Transverse colon (tissue), 4 donors: Measurements from ENCODE around the gene PRR16. TPM values are rescaled to one million over a fixed set of nuclear protein-coding genes. Genes with fewer than 3 reads are reported as not detected.

Experiments
- DNase-seq: peaks from one replicate; pipeline ENCODE4 v3.0.0-alpha.2; 2019
- H3K27ac ChIP-seq, 4 donors: fragments of 200-600 bp; sonication (generic); 2 replicates each; pipeline ENCODE4 v1.5.1; 2016 to 2018; ENCODE audit warnings: inconsistent platforms in 4 of 4
- H3K27me3 ChIP-seq: fragments of 200-600 bp; sonication (generic); 2 replicates; pipeline ENCODE4 v1.5.1; 2017; ENCODE audit warnings: inconsistent platforms
- H3K36me3 ChIP-seq, 4 donors: fragments of 200-600 bp; sonication (generic); 2 replicates each; pipeline ENCODE4 v1.5.1; 2017 to 2019; ENCODE audit warnings: inconsistent platforms in 4 of 4
- H3K4me1 ChIP-seq, 4 donors: fragments of 200-600 bp; sonication (generic); 2 replicates each; pipeline ENCODE4 v1.5.1; 2017 to 2020; ENCODE audit warnings: inconsistent platforms in 4 of 4
- H3K4me3 ChIP-seq, 4 donors: fragments of 200-600 bp; sonication (generic); 1 replicate in 1 of 4; 2 replicates in 3 of 4; pipeline versions ENCODE4 v1.5.1 to v1.6.1; 2017 to 2019; ENCODE audit warnings: inconsistent platforms in 4 of 4
- H3K9me3 ChIP-seq, 2 donors: fragments of 200-600 bp; sonication (generic); 2 replicates each; pipeline ENCODE4 v1.5.1; 2017 to 2019; ENCODE audit warnings: inconsistent platforms in 2 of 2
- EP300 ChIP-seq: sonication (generic); formaldehyde crosslinking; IDR thresholded peaks from one replicate; pipeline ENCODE4 v1.6.1; 2017; ENCODE audit warnings: antibody characterized with exemption, low read depth
- POLR2A ChIP-seq: fragments of 450-650 bp; IDR thresholded peaks from one replicate; pipeline ENCODE4 v1.6.1; 2016; ENCODE audit warnings: antibody characterized with exemption, mild to moderate bottlenecking, moderate library complexity
- POLR2AphosphoS5 ChIP-seq, 3 donors: sonication (generic); formaldehyde crosslinking; IDR thresholded peaks; one replicate each; pipeline ENCODE4 v1.6.1; 2016; ENCODE audit warnings: antibody characterized with exemption in 3 of 3
- WGBS, 2 donors: methylation state at CpG; one replicate each; pipeline ENCODE4 v1.1.5; 2018; ENCODE audit warnings: low coverage in 1 of 2; 5-methylcytosine and 5-hydroxymethylcytosine counted together
- in situ Hi-C, 4 donors: fragments of 200-750 bp; cut with MboI; loops; one replicate each; pipeline versions ENCODE4 v1.15.0 to v1.15.1; 2017; ENCODE audit warnings: low sequenced_read_pairs in 3 of 4, low pct_ligation_motif_present in 1 of 4, low pct_unique_long_range_greater_than_20kb in 1 of 4
- intact Hi-C: fragments of 100-400 bp; cut with DNase I; formaldehyde crosslinking; loops from one replicate; pipeline ENCODE4 v1.15.1; 2023; ENCODE audit warnings: low total_unique reads
- total RNA-seq, 4 donors: library from RNA; depleted of rRNA; stranded (reverse); fragments of >200 nt; gene quantifications; one replicate each; pipeline ENCODE4 v1.1.0, GENCODE V29; 2016
- TF ChIP-seq, protein P1 (sequence below), 5 experiments: fragments of 200-600 bp in 3 of 5; fragments of 450-650 bp in 2 of 5; sonication (generic) in 3 of 5; IDR thresholded peaks; 1 replicate in 2 of 5; 2 replicates in 3 of 5; pipeline ENCODE4 v1.5.1; 2016 to 2017; ENCODE audit warnings: antibody characterized with exemption in 5 of 5, inconsistent platforms in 3 of 5, mild to moderate bottlenecking in 2 of 5, moderate library complexity in 1 of 5

Gene PRR16
- total RNA-seq, 4 donors from 2014 or later = 2.7 to 9.7 (median 6.3) TPM

DNA sequence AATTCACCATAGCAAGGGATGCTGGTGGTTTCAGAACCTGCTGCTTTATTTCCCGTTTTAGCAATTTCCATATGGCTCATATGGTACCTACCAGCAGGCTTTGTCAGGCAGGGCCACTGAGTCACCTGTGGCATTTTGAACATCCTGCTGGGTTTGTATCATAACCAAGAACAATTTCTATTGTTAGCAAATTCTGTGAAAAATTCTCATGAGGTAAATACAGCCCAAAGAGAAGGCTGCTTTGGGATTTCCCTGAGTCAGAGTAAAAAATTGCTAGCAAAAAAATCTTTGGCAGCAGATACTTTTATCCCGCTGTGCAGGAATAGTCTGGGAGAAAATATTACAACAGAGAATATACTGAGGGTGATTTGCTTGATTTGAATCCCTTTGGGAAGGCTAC, 52.7 kb downstream of the PRR16 start:
- Histone ChIP-seq H3K27ac (no peak overlapping the region), H3K4me3 (no peak overlapping the region), H3K27me3 (no peaks in the 10 kb centered on the region), H3K4me1 (no peaks in the 10 kb centered on the region), H3K36me3 (no peaks in the 10 kb centered on the region), H3K9me3 (no peaks in the 10 kb centered on the region)
- intact Hi-C loops = loop anchor here (5.0 kb wide), 1 partner anchor 145 kb away; no protein-coding TSS in a partner anchor
- no peak for DNase-seq
- WGBS, 2 donors = 65 to 69% methylated on average over 2 of the region's 2 CpGs
- TF ChIP-seq, protein P1, sequence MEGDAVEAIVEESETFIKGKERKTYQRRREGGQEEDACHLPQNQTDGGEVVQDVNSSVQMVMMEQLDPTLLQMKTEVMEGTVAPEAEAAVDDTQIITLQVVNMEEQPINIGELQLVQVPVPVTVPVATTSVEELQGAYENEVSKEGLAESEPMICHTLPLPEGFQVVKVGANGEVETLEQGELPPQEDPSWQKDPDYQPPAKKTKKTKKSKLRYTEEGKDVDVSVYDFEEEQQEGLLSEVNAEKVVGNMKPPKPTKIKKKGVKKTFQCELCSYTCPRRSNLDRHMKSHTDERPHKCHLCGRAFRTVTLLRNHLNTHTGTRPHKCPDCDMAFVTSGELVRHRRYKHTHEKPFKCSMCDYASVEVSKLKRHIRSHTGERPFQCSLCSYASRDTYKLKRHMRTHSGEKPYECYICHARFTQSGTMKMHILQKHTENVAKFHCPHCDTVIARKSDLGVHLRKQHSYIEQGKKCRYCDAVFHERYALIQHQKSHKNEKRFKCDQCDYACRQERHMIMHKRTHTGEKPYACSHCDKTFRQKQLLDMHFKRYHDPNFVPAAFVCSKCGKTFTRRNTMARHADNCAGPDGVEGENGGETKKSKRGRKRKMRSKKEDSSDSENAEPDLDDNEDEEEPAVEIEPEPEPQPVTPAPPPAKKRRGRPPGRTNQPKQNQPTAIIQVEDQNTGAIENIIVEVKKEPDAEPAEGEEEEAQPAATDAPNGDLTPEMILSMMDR (IDR thresholded peaks at IDR 0.05) = no peak
- no peak for TF ChIP-seq POLR2A
- TF ChIP-seq EP300 = no peak
- no peak for TF ChIP-seq POLR2AphosphoS5 (IDR thresholded peaks at IDR 0.05)
- in situ Hi-C loops = no loop called here

DNA sequence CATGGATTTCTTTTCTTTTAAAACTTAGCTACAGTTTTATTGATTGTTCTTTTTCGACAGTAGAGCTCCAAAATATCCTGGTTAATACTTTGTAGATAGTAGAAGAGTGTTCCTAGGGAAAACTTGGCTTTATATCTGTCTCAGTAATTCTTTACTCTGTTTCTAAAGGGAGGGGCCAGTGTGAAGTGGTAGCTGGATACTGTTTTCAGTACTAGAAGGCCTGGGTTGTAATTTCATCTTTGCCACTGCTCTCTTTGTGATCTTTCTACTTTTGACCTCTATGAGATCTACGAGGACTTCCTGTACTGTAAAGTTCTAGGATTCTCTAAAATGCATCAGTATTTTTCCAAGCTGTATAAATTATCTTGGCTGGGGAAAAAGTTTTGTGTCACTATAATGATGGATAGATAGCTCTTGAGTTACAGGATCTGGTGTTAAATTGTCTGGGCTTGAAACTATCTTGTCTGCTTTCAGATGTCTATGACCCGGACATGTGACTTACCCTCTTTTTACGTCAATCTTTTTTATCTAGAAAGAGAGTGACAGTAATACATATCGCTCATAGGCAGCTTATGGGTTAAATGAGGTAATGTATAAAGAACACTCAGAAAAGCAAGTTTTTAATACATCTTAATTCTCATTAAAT, 53.6 kb downstream of the PRR16 start:
- no peak for DNase-seq
- intact Hi-C loops (loop anchor here (5.0 kb wide), 1 partner anchor 145 kb away; no protein-coding TSS in a partner anchor), in situ Hi-C loops (no loop called here)
- Histone ChIP-seq H3K27me3 (no peaks in the 10 kb centered on the region), H3K27ac (no peak overlapping the region), H3K36me3 (no peaks in the 10 kb centered on the region), H3K9me3 (no peaks in the 10 kb centered on the region), H3K4me1 (no peaks in the 10 kb centered on the region), H3K4me3 (no peak overlapping the region)
- TF ChIP-seq POLR2AphosphoS5 (IDR thresholded peaks at IDR 0.05) (no peak), POLR2A (no peak), EP300 (no peak)
- TF ChIP-seq, protein P1 (IDR thresholded peaks at IDR 0.05) = no peak
- 72 to 73% methylated on average over 5 of the region's 5 CpGs for WGBS, 2 donors

DNA sequence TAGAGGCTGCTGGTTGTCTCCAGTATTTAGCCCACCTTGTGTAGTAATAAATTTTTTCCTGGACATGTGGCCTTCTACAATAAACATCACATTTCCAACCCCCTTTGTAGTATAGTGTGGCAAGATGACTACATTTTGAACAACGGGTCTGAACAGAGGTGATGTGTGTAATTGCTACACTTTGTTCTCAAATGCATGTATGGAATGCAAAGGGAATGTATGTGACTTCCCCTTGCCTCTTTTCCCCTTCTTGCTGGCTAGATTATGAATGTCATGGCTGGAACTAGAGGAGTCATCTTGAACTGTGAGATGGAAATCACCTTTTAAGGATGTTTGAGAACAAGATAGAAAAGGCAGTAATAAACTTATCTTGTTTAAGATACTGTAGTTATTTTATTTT, 54.5 kb downstream of the PRR16 start:
- H3K4me3 ChIP-seq = no peak overlapping the region
- 50% methylated on average over 1 of the region's 1 CpG; no CpG with 5 or more reads in 1 of the 2 donors for WGBS, 2 donors
- H3K27me3 ChIP-seq = no peaks in the 10 kb centered on the region
- TF ChIP-seq EP300 = no peak
- TF ChIP-seq, protein P1 (IDR thresholded peaks at IDR 0.05) = no peak
- no peak for TF ChIP-seq POLR2A
- TF ChIP-seq POLR2AphosphoS5 (IDR thresholded peaks at IDR 0.05) = no peak
- no peaks in the 10 kb centered on the region for H3K9me3 ChIP-seq
- DNase-seq = no peak
- in situ Hi-C loops = no loop called here
- no peaks in the 10 kb centered on the region for H3K4me1 ChIP-seq
- H3K36me3 ChIP-seq = no peaks in the 10 kb centered on the region
- intact Hi-C loops = loop anchor here (5.0 kb wide), 1 partner anchor 146 kb away; no protein-coding TSS in a partner anchor
- H3K27ac ChIP-seq = no peak overlapping the region

DNA sequence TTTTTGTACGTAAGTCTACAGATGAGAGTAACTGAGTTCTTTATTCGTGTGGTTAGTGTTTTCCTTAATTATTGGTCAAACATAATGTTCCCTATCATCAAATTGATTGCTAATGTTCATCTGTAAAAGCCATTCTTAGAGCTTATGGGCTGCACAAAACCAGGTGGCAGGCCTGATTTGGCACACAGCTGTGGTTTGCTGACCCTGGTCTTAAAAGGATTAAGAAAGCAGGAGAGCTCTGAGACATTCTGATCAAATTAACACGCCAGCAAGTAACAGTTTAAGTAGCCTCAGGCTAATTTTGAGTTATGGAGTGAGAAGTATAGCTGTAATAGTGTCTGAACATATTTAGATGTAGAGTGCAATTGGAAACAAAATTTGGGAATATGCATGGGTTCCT, 63.2 kb downstream of the PRR16 start:
- no peaks in the 10 kb centered on the region for H3K9me3 ChIP-seq
- H3K27ac ChIP-seq = no peak overlapping the region
- DNase-seq = no peak
- in situ Hi-C loops = no loop called here
- no peaks in the 10 kb centered on the region for H3K27me3 ChIP-seq
- intact Hi-C loops = no loop called here
- H3K36me3 ChIP-seq = no peaks in the 10 kb centered on the region
- no peaks in the 10 kb centered on the region for H3K4me1 ChIP-seq
- H3K4me3 ChIP-seq = no peak overlapping the region
- WGBS, 2 donors = 66 to 67% methylated on average over 2 to 3 of the region's 3 CpGs
- TF ChIP-seq EP300 (no peak), POLR2A (no peak), POLR2AphosphoS5 (IDR thresholded peaks at IDR 0.05) (no peak)
- TF ChIP-seq, protein P1 (IDR thresholded peaks at IDR 0.05) = no peak
